Left ventricle myocardium superior (tissue), 1 donor: Measurements from ENCODE around the gene FTSJ3. TPM values are rescaled to one million over a fixed set of nuclear protein-coding genes. Genes with fewer than 3 reads are reported as not detected.

Source experiments
- total RNA-seq: library from RNA; stranded (reverse); fragmentation: NEBNext Ultra II Directional; extraction: Animal tissue kit (Norgen Biotek cat#: 25700); gene quantifications from one replicate; pipeline ENCODE4 v1.2.1, GENCODE V29; 2021
- donor health status: DM: no; HTN: yes; CAD: no; lungs with severe emphysema.

FTSJ3 gene
- total RNA-seq, 1 donor from 2014 or later: 35.9 TPM

Other genes starting within 250 kb of the FTSJ3 start
- gene TACO1, start 226.8 kb downstream of the FTSJ3 start, total RNA-seq: 45.5 TPM
- 36.9 TPM for gene MAP3K3, start 205.2 kb downstream of the FTSJ3 start, total RNA-seq
- 4.7 TPM for gene LIMD2, start 127.5 kb downstream of the FTSJ3 start, total RNA-seq
- gene STRADA, start 85.9 kb downstream of the FTSJ3 start, total RNA-seq: 16.0 TPM
- gene CCDC47, start 54.1 kb downstream of the FTSJ3 start, total RNA-seq: 90.1 TPM
- 56.7 TPM for gene DDX42, start 53.5 kb downstream of the FTSJ3 start, total RNA-seq
- 141 TPM for gene PSMC5, start 232 bp downstream of the FTSJ3 start, total RNA-seq
- 28.4 TPM for gene SMARCD2, start 15.0 kb upstream of the FTSJ3 start, total RNA-seq
- gene CSH2, start 46.0 kb upstream of the FTSJ3 start, total RNA-seq: not detected
- not detected for gene GH2, start 54.3 kb upstream of the FTSJ3 start, total RNA-seq
- not detected for gene CSH1, start 68.9 kb upstream of the FTSJ3 start, total RNA-seq
- not detected for gene CSHL1, start 83.6 kb upstream of the FTSJ3 start, total RNA-seq
- gene GH1, start 91.2 kb upstream of the FTSJ3 start, total RNA-seq: not detected
- gene CD79B, start 104.7 kb upstream of the FTSJ3 start, total RNA-seq: 5.7 TPM
- gene SCN4A, start 145.3 kb upstream of the FTSJ3 start, total RNA-seq: 0.32 TPM
- 0.20 TPM for gene PRR29, start 170.7 kb upstream of the FTSJ3 start, total RNA-seq
- 30.6 TPM for gene ICAM2, start 193.0 kb upstream of the FTSJ3 start, total RNA-seq